NCI-H146 (cell line): Measurements from ENCODE around the gene RNF7.
"Not testable (repeated sequence)": the region's sequence is repeated elsewhere in the genome, so short reads cannot be mapped to it uniquely, and the experiment has no call there.

Experiments
- DNase-seq: peaks from one replicate; lab custom pipeline; 2025; lab: John Stamatoyannopoulos, UW

RNF7 gene

DNA sequence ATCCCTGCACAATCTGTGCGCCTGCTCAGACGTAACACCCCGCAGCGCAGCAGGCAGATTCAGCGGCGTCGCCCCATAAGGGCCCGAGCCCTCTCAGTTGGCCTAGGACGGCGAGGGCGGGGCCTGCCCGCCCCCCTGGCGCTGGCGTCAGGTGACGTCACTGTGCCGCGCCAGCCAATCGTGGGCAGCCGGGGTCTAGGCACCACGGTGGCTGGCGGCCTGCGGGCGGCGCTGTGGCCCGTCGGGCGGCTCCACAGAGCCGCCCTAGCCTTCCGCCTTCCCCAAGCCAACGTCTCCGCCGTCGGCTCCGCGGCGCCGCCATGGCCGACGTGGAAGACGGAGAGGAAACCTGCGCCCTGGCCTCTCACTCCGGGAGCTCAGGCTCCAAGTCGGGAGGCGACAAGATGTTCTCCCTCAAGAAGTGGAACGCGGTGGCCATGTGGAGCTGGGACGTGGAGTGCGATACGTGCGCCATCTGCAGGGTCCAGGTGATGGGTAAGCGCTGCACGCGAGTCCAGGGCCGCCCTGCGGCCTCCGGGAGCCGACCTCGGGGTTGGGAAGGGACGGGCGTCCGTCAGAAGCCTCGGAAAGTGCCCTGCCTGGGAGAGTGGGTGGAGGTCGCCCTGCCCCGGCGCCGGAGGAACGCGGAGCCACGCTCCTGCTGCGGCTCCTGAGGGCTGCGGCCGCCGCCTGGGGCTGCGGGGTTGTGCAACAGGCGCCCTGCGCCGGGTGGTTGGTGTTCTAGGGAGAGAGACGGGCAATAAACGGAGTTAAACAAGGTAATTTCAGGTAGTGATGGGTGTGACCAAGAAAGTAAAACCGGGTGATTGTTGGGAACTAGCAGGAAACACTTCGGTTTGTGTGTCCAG lies at the start of gene RNF7:
Gene RNF7, plus strand, starts transcription at position 277 of the 869 bp plus-strand sequence. Its CDS starts 44 bp downstream, at position 321.
- peak; percentile 98 for DNase-seq

GRCh38 chr3:141690431-141691072 lies 47.5 kb upstream of the RNF7 start:
- DNase-seq, result no peak

- not testable (repeated sequence) for DNase-seq
Observed at GRCh38 chr3:141691471-141691870, 46.6 kb upstream of the RNF7 start.

- not testable (repeated sequence) for DNase-seq
Observed at GRCh38 chr3:141692973-141693372, 45.1 kb upstream of the RNF7 start.

GRCh38 chr3:141699324-141699723 lies 38.8 kb upstream of the RNF7 start:
- DNase-seq, result no peak

DNA sequence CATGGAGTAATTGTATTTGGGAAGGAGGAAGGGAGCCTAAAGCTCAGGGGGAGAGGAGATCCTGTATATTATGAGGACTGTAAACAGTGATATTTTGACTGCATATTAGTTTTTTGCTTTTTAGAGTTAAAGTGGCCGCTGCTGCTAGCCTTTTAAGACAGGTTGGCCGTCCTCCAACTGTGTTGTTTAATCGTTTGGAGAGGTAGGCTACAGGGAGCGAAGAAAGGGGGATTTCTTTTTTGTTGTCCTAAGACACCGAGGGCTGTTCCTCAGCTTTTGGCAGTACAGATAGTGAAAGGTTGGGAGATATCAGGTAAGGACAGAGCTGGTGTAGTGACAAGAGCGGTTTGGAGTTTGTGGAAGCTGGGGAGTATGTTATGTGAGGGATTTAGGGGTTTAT lies 38.2 kb upstream of the RNF7 start:
- no peak for DNase-seq

- DNase-seq, result not testable (repeated sequence)
Observed at GRCh38 chr3:141703367-141703766, 34.7 kb upstream of the RNF7 start.

GRCh38 chr3:141707741-141708203 lies 30.3 kb upstream of the RNF7 start:
- DNase-seq, result no peak

DNA sequence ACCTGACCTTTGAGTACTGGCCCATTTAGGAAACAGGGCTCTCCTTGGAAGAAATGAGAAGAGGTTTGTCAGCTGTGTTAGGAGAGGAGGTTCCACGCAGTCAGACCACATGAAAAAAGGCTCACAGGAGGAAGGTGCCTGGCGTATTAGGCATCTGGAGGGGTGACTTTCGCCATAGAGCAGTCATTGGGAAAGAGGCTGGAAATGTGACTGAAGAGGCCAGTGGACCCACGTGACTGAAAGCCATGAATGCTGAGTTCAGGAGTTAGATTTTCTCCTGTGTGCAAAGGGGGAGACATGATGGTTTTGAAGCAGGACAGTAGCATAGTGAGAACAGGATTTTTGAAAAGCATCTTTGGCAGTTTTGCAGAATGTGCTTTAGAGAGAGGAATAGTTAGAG lies 29.7 kb upstream of the RNF7 start:
- DNase-seq, result no peak

- no peak for DNase-seq
Observed at GRCh38 chr3:141709126-141709770, 28.9 kb upstream of the RNF7 start.

- DNase-seq, result no peak
Observed at GRCh38 chr3:141710121-141710520, 28.0 kb upstream of the RNF7 start.

DNA sequence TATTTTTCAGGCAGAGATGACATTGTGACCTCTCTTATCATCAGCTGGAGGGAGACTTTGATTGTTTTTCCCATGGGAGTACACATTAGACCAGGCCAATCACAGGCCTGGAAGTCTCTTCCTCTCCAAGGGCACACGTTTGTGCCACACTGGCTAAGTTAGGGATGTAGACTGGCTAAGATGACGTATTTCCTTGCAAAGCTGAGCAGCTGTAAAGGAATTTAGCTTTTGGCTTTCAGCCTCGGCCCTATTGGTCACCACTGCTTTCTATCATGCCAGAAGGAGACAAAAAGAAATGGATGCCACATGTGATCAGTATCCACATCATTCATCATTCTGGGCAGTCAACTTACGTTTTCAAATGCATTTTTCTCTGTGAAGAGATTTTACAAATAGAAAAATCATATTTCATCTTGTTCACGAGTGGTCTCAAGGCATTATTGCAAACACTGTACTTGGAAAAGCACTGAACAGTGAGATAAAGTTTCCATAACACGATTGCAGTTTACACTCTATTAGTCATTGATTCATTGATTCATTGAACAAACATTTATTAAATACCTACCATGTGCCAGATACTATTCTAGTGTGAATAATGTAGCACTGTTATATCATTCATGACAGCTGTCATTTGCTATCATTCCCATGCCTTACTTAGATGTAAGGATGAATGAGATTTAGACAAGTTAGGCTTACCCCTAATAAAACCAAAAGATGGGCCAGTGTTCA lies 27.0 kb upstream of the RNF7 start:
- no peak for DNase-seq

- DNase-seq, result no peak
Observed at GRCh38 chr3:141714671-141715070, 23.4 kb upstream of the RNF7 start.

- DNase-seq, result no peak
Observed at GRCh38 chr3:141722081-141722480, 16.0 kb upstream of the RNF7 start.

DNA sequence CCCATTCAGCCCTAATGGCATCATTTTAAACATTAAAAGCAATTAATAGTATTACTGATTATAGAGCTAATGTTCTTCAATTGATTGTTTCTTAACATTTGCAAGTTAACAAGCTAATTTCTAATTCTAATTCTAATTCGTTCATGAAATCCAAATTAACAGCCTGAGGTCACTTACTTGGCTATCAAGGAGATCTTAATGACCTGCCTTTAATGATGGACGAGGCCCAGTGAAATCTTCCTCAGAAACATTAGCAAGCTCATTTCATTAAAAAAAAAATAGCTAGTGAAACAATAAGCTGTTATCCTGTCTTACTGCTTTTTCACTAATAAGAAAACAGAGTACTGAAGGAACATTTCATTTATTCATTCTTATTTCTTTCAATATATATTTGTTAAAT lies 15.4 kb upstream of the RNF7 start:
- DNase-seq, result no peak

DNA sequence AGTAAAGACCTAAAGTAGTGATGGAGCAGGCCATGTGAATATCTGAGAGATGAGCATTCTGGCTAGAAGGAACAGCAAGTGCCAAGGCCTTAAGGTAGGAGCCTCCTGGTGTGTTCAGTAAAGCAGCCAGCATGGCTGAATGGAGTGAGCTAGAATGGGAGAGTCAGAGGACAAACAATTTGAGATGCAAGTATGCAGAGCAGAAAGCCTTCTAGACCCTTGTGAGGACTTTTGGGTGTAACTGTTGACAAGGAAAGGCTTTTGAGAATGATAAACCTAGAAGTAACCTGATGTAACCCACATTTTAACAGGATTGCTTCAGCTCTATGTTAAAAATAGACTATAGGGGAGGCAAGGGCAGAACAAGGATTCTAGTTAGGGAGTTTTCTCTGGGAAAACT lies 14.8 kb upstream of the RNF7 start:
- no peak for DNase-seq

DNA sequence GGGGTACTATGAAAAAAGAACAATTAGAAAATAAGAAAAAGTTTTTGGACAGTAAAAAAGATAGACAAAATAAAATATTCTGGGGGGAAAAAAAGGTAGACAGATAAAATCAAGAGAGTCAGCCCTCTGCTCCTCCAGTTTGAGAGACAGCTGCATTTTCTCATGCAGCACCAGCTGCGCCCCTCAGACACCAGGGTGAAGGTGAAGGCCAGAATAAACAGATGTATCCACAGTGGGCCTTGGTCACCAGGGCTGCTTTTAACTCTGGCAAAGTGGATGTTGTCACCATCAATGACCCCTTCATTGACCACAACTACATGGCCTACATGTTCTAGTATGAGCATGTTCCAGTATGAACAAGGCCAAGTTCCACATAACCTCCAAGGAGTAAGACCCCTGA lies 13.9 kb upstream of the RNF7 start:
- no peak for DNase-seq

GRCh38 chr3:141725036-141725435 lies 13.1 kb upstream of the RNF7 start:
- no peak for DNase-seq

- DNase-seq, result no peak
Observed at GRCh38 chr3:141726483-141726882, 11.6 kb upstream of the RNF7 start.

DNA sequence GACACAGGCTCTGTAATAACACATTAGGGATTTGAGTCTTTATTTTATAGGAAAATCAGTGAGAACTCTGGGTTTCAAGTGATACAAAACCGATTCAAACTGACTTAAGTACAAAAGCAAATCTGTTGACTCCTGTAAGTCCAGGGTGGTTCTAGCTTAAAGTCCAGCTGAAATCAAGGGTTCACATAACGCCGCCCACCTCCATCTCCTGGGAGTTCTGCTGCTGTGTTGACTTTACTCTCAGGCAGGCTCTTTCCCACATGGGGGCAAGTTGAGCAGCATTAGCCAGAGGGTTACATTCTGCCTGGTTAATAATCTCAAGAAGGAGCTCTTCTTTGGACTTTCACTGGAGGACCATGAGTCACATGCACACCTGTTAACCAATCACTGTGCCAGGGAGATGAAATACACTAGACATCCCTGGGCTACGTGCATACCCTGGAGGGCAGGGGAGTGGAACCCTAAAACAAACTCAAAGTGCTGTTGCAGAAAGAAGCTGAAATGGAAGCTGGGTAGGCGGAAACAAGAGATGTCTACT lies 9.7 kb upstream of the RNF7 start:
- no peak for DNase-seq

GRCh38 chr3:141729240-141729639 lies 8.9 kb upstream of the RNF7 start:
- no peak for DNase-seq

- no peak for DNase-seq
Observed at GRCh38 chr3:141735176-141735575, 2.9 kb upstream of the RNF7 start.
